ENCODE data around the gene SEC11C.

GRCh38 chr18:59093668-59094067 is 46.0 kb upstream of the SEC11C start:
- TF ChIP-seq CTCF (IDR thresholded peaks at IDR 0.05): no peak
- no peak for TF ChIP-seq EZH2 (IDR thresholded peaks at IDR 0.05; ENCODE audit: borderline replicate concordance, insufficient read depth, low read depth, low read length, poor library complexity, severe bottlenecking)

All from B cell (primary cell).